IPS-NIHi7 (cell line): ENCODE data around the gene ERMAP.
"Not testable (repeated sequence)": the region's sequence is repeated elsewhere in the genome, so short reads cannot be mapped to it uniquely, and the experiment has no call there.

Experiments
- DNase-seq: peaks from one replicate; pipeline ENCODE4 v3.0.0; 2012; ENCODE audit warnings: mixed read lengths; ENCODE audit errors: extremely low spot score

Gene ERMAP

GRCh38 chr1:42807056-42807668 is 9.8 kb upstream of the ERMAP start:
- DNase-seq = no peak

GRCh38 chr1:42814815-42815214 is 2.1 kb upstream of the ERMAP start:
- DNase-seq = not testable (repeated sequence)

DNA sequence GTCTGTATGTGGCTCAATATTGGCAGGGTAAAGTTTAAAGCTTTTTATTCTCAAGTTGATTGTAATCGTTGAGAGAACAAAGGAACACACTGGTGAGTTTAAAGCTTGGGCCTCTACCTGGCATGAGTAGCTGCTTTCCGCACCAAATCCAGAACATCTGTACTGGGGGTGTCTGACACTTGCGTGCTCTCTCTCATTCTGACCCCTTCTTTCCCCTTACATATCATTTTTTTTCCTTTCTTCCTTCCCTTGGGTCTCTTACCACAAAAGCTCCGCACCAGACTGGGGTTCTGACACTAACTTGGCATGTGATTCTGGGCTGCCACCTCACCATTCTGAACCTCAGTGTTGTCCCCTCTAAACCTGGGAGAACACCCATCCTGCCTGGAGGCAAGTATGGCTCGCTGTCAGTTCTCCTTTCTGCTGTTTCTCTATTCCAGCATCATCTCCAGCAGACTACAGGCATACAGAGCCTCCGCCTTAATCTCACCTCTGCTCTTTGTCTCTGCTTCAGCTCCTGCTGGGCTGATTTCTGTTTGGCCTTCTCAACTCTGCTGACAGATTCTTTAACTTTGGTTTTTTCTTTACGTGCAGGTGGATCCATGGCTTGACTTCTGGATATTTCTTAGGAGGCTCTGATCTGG is 859 bp upstream of the ERMAP start:
- DNase-seq = no peak

GRCh38 chr1:42817440-42817767 is 482 bp downstream of the ERMAP start:
- DNase-seq = no peak

DNA sequence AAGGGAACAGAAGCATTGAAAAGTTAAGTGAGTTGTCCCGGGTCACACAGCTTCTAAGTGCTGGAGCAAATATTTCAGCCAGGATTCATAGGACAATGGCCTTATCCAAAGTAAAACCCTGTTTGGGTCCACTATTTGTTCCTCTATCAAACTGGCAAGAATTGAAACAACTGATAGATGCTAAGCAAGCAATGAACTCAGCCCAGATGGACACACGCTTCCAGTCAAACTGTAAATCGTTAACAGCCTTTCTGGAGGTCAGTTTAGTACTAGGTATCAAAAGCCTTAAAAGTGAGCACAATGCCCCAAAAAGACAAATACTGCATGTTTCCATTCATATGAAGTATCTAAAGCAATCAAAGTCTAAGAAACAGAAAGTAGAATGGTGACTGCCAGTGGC is 1.1 kb downstream of the ERMAP start:
- DNase-seq = no peak

- DNase-seq = no peak
These were observed 3.9 kb downstream of the ERMAP start for GRCh38 chr1:42820813-42821212.

DNA sequence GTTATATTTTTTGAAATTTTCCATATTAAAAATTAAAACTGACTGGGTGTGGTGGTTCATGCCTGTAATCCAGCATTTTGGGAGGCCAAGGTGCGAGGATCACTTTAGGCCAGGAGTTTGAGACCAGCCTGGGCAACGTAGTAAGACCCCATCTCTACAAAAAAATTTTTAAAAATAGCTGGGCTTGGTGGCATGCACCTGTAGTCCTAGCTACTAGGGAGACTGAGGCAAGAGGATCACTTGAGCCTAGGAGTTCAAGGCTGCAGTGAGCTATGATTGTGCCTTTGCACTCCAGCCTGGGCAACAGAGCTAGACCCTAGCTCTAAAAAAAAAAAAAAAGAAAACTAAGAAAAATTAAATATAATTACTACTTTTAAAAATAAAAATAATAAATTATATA is 4.8 kb downstream of the ERMAP start:
- no peak for DNase-seq

DNA sequence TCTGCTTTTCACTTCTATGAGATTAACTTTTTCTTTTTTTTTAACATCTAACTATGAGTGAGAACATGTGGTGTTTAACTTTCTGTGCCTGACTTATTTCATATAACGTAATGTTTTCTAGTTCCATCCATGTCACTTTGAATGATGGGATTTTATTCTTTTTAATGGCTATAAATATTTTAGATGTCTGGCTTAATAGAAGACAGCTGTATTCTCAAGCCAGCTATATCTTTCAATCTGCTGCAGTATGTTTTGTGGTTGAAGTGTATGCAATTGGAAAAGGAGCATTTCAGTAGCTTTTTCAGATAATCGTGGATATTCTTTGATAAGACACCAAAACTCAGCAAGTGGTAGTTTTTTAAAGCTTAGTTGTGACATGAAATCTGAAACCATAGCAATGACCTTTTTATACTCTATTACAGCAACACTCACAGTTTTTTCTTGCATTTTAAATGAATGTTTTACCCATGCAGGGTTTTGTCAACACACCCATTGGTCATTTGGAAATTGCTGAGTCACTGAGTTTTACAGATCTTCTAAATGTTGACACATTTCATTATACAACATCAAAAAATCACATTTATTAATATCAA is 6.0 kb downstream of the ERMAP start:
- DNase-seq = no peak

DNA sequence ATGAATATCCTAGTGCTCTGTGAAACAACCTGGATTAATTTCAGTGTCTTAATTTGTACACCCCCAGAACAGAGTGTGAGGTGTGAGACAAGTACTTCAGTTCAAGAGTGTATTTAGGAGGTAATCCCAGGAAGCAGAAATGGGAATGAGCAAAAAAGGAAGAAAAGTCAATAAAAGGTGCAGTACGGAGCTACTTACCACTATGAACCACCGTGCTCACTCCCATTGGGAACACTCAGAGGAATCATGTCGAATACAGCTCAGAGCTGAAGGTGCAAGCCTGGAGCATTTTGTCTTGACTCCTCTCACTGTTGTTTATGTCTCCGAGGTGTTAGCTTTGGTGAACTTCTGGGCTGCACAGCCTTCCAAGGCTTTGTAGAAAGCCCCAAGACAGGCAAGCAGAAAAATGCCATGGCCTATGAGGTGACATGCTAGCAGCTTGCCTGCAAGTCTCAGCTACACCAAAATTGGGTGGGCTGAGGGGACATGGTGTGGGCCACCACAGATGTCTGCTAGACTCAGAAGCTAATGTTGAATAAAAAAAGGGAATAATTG is 7.6 kb downstream of the ERMAP start:
- no peak for DNase-seq

- DNase-seq = no peak
These were observed 8.3 kb downstream of the ERMAP start for GRCh38 chr1:42825036-42825851.

GRCh38 chr1:42830631-42831030 is 13.7 kb downstream of the ERMAP start:
- DNase-seq = peak; percentile 28

DNA sequence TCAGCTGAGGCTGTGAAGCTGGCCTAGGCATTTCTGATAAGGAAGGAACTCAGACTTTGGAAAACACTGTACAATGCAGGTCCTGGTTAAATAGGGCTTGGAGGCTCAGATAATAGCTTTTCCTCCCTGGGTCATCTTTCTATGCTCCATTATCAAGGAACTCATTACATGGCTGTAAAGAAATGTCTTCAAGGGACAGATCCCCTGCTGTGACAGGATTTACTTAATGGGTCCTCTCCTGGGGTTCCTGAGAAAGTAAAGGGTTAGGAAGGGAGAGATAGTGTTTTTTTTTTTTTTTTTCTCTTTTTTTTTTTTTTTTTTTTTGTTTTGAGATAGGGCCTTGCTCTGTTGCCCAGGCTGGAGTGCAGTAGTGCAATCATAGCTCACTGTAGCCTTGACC is 14.4 kb downstream of the ERMAP start:
- no peak for DNase-seq

- no peak for DNase-seq
These were observed 15.8 kb downstream of the ERMAP start for GRCh38 chr1:42832641-42833240.

DNA sequence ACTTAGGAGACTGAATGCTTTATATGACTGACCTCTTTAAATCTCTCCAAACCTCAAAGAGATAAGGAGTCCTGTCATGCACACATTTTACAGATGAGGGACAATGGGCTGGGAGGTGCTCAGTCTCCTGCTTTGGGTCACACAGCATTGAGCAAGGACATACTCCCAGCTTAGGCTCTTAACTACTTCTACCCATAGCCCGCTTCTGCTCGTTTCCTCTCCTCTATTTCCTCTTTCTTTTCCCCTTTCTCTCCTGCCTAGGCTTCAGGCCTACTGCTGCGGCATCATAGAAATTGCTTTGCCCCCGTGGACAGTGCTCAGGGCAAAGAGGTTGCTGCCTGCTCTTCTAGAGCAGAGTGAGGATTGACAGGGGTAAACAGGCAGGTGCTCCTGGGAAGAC is 17.1 kb downstream of the ERMAP start:
- no peak for DNase-seq

- DNase-seq = no peak
These were observed 17.9 kb downstream of the ERMAP start for GRCh38 chr1:42834803-42835202.

GRCh38 chr1:42835422-42835821 is 18.5 kb downstream of the ERMAP start:
- DNase-seq = no peak

DNA sequence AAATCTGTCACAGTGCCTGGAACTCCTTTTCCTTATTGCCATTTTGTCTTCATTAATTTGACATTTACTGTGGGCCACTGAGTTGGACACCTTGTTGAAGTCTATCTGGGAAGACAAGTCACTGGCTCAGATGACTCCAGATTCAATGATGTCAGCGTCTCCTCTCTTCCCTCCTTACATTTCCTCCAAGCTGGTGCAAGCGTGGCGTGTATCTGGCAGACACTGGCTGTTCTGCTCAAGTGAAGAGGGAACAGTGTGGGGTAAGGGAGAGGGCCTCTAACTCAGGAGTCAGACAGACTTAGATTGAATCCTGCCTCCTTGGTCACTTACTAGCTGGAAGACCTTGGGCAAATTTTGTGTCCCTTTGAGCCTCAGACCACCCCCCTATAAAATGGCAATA is 20.8 kb downstream of the ERMAP start:
- DNase-seq = no peak

DNA sequence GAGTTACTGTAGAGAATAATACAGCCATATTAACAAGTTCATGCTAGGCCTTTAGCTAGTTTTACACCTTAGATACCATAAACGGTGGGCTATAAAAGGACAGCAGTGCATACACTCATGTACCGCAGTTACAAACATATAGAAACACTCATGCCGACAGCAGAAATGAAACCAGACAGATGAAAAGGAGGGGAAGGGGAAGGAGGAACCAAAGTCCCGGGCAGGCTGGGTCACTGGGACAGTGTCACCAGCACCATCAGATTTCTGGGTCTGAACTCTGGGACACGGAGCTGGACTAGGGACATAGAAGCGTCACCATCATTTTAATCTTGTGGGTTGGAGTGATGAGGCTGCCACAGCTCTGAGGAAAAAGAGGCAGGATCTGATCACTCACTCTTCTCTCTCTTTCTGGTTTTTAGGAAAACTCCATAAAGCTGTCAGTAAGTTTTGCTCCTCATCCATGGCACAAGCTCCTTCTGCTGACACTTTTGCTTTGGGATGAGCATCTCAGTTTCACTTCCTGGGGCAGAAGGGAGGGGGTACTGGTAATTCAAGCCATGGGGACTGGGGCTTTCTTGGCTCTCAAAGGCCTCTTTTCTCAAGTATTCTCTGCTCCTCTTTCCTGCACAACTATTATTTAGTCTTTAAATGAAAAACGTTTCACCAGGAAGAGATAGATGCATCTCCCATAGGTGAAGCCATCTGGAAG is 21.7 kb downstream of the ERMAP start:
- DNase-seq = no peak

GRCh38 chr1:42841010-42841409 is 24.1 kb downstream of the ERMAP start:
- no peak for DNase-seq

GRCh38 chr1:42841440-42842147 is 24.7 kb downstream of the ERMAP start:
- DNase-seq = no peak
